Lung (tissue), 12 donors: ENCODE measurements around the gene APOBEC3F. TPM values are rescaled to one million over a fixed set of nuclear protein-coding genes. Genes with fewer than 3 reads are reported as not detected.
"Not testable (repeated sequence)": the region's sequence is repeated elsewhere in the genome, so short reads cannot be mapped to it uniquely, and the experiment has no call there.

Source experiments
- ATAC-seq: fragments of 200-7000 bp; cut with Tn5 transposase; one replicate; pipeline ENCODE4 v1.9.1; 2020; ENCODE audit warnings: moderate number of reproducible peaks; ENCODE audit not compliant: insufficient read depth, low FRiP score
- DNase-seq, 3 donors: peaks; one replicate each; pipeline ENCODE4 v3.0.0-alpha.2; 2013 to 2017
- H3K27ac ChIP-seq, 2 donors: one replicate each; pipeline ENCODE4 v1.5.1; 2013; ENCODE audit warnings: mild to moderate bottlenecking in 2 of 2, moderate library complexity in 2 of 2, control low read depth in 1 of 2, inconsistent platforms in 1 of 2, low read depth in 1 of 2, low read length in 1 of 2
- H3K27me3 ChIP-seq, 3 donors: one replicate each; pipeline ENCODE4 v1.5.1; 2013; ENCODE audit warnings: low read length in 2 of 3; ENCODE audit not compliant: control insufficient read depth in 3 of 3, insufficient read depth in 3 of 3
- H3K36me3 ChIP-seq, 4 donors: one replicate each; pipeline ENCODE4 v1.5.1; 2013; ENCODE audit warnings: low read length in 4 of 4, mild to moderate bottlenecking in 1 of 4, moderate library complexity in 1 of 4; ENCODE audit not compliant: control insufficient read depth in 4 of 4, insufficient read depth in 4 of 4
- H3K4me1 ChIP-seq, 5 donors: one replicate each; pipeline ENCODE4 v1.5.1; 2013; ENCODE audit warnings: low read length in 5 of 5, mild to moderate bottlenecking in 2 of 5, moderate library complexity in 1 of 5; ENCODE audit not compliant: control insufficient read depth in 5 of 5, insufficient read depth in 5 of 5
- H3K4me3 ChIP-seq: one replicate; pipeline ENCODE4 v1.5.1; 2013; ENCODE audit warnings: mild to moderate bottlenecking, control low read depth, moderate library complexity
- H3K9ac ChIP-seq, 2 donors: one replicate each; pipeline ENCODE4 v1.5.1; 2013; ENCODE audit warnings: low read length in 2 of 2, control low read depth in 1 of 2; ENCODE audit not compliant: insufficient read depth in 1 of 2
- H3K9me3 ChIP-seq, 4 donors: one replicate each; pipeline ENCODE4 v1.5.1; 2013; ENCODE audit warnings: low read length in 3 of 4, mild to moderate bottlenecking in 1 of 4, moderate library complexity in 1 of 4; ENCODE audit not compliant: control insufficient read depth in 4 of 4, insufficient read depth in 3 of 4
- WGBS, 2 donors: extraction: QIAGEN DNeasy Blood & Tissue Kit; methylation state at CpG; one replicate each; pipeline ENCODE4 v1.1.7; 2013; 5-methylcytosine and 5-hydroxymethylcytosine counted together
- polyA plus RNA-seq, 2 donors: library from polyadenylated mRNA; stranded (reverse); fragments of 200-250 nt; gene quantifications; one replicate each; pipeline ENCODE4 v1.2.1, GENCODE V29; 2013
- total RNA-seq, 2 donors: library from RNA; depleted of rRNA in 1 of 2; stranded (reverse); fragments of >200 nt in 1 of 2; gene quantifications; one replicate each; pipeline ENCODE4 v1.2.1, GENCODE V29; 2014 to 2021
- TF ChIP-seq, protein P1 (sequence below): IDR thresholded peaks from 2 replicates; pipeline ENCODE4 v1.5.1; 2012; ENCODE audit warnings: mild to moderate bottlenecking; ENCODE audit errors: control extremely low read depth, extremely low read depth
- donor health status: control.
- donor health status: control.
- donor health status: Bipolar disorder and iron deficiency.
- donor health status: healthy.
- donor health status: DM: yes; HTN: yes; CAD: no.

The APOBEC3F gene
- total and polyA plus RNA-seq, 4 donors = 3.6 to 12.1 (median 6.0) TPM

DNA sequence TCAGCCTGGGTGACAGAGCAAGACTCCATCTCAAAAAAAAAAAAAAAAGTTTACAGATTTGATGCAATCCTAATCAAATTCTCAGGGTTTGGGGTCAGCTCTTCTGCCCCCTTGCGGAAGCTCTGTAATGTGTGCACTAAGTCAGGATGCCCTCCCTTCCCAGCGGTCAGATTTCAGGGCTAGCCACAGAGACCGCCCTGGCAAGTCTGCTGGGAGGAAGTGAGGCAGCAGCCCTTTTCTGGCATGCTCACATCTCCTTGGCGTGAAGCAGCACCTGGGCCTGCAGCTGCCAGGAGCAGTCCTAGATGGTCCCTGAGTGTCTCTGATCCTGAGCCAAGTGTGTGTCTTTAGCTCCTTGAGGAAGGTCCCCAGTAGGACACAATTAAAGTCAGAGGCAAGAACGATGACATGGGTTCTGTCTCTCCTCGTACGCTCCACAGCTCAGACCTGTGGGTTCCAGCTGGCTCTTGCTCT, 37.5 kb upstream of the APOBEC3F start:
- Histone ChIP-seq H3K9ac (no peak overlapping the region), H3K4me3 (no peak overlapping the region), H3K36me3 (no peaks in the 10 kb centered on the region), H3K27me3 (no peaks in the 10 kb centered on the region), H3K9me3 (no peaks in the 10 kb centered on the region), H3K27ac (no peak overlapping the region), H3K4me1 (peaks cover 0 to 10% (median 0%) of the 10 kb centered on the region in 5 donors)
- 15 to 20% methylated on average over 7 of the region's 7 CpGs for WGBS, 2 donors
- TF ChIP-seq, protein P1, sequence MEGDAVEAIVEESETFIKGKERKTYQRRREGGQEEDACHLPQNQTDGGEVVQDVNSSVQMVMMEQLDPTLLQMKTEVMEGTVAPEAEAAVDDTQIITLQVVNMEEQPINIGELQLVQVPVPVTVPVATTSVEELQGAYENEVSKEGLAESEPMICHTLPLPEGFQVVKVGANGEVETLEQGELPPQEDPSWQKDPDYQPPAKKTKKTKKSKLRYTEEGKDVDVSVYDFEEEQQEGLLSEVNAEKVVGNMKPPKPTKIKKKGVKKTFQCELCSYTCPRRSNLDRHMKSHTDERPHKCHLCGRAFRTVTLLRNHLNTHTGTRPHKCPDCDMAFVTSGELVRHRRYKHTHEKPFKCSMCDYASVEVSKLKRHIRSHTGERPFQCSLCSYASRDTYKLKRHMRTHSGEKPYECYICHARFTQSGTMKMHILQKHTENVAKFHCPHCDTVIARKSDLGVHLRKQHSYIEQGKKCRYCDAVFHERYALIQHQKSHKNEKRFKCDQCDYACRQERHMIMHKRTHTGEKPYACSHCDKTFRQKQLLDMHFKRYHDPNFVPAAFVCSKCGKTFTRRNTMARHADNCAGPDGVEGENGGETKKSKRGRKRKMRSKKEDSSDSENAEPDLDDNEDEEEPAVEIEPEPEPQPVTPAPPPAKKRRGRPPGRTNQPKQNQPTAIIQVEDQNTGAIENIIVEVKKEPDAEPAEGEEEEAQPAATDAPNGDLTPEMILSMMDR = peak; percentile 64
- DNase-seq = peak; percentile 87 to 93 (median 91)
- ATAC-seq = peak; percentile 89

DNA sequence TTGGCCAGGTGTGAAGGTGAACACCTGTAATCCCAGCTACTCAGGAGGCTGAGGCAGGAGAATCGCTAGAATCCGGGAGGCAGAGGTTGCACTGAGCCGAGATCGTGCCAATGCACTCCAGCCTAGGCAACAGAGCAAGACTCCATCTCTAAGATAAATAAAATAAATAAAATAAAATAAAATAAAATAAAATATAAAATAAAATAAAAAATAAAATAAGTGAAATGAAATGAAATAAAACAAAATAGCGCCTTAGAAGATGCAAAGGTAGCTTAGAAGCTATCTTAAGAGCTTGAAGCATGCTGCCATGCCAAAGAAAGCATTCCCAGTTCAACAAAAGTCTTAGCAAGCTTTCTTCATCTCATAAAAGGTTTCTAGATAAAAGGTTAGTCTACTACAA, 33.5 kb upstream of the APOBEC3F start:
- no peaks in the 10 kb centered on the region for H3K27me3 ChIP-seq
- DNase-seq = no peak
- TF ChIP-seq, protein P1 = no peak
- H3K9me3 ChIP-seq = no peaks in the 10 kb centered on the region
- ATAC-seq = no peak
- H3K4me1 ChIP-seq = peaks cover 0 to 10% (median 0%) of the 10 kb centered on the region in 5 donors
- H3K27ac ChIP-seq = no peak overlapping the region
- H3K9ac ChIP-seq = no peak overlapping the region
- no peaks in the 10 kb centered on the region for H3K36me3 ChIP-seq
- no peak overlapping the region for H3K4me3 ChIP-seq
- WGBS, 2 donors = 97 to 98% methylated on average over 5 of the region's 5 CpGs

DNA sequence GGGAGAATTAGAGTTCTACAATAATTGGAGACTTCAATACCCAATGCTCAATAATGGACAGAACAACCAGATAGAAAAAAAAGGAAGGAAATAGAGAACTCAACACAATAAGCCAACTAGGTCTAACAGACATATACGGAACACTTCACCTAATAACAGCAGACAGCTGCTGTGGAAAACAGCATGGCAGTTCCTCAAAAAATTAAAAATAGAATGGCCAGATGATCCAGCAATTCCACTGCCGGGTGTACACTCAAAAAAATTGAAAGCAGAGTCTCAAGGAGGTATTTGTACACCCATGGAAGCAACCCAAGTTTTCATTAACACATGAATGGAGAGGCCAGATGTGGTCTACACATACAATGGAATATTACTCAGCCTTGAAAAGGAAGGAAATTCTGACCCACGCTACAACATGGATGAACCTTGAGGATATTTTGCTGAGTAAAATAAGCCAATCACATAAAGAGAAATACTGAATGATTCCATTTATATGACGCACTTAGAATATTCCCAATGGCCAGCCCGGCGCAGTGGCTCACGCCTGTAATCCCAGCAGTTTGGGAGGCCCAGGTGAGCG, 32.3 kb upstream of the APOBEC3F start:
- DNase-seq, H3K9me3 ChIP-seq, H3K36me3 ChIP-seq, H3K27ac ChIP-seq, ATAC-seq, H3K4me1 ChIP-seq, H3K9ac ChIP-seq, H3K4me3 ChIP-seq, H3K27me3 ChIP-seq: not testable (repeated sequence)
- 77 to 84% methylated on average over 8 of the region's 8 CpGs for WGBS, 2 donors

DNA sequence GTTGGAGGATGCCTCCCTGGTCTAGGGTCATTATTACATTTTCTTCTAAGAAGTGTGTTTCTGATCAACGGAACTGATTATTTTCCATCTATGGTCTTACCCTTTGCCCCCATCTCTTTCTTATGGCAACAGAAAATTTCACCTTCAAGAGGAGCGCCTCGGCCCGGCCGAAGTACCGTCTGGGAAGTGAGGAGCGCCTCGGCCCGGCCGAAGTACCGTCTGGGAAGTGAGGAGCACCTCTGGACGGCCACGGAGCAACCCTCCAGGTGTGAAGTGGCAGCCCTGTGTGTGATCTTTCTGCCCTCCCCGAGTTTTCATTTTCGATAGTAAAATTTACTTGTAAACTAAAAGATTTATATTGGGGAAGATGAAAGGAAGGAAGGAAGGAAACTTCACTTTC, 29.7 kb upstream of the APOBEC3F start:
- TF ChIP-seq, protein P1 = no peak
- no peak overlapping the region for H3K27ac ChIP-seq
- H3K27me3 ChIP-seq = no peaks in the 10 kb centered on the region
- H3K9ac ChIP-seq = no peak overlapping the region
- 72 to 81% methylated on average over 15 of the region's 15 CpGs for WGBS, 2 donors
- DNase-seq = no peak
- no peak for ATAC-seq
- H3K36me3 ChIP-seq = no peaks in the 10 kb centered on the region
- peaks cover 0 to 15% (median 0%) of the 10 kb centered on the region in 5 donors for H3K4me1 ChIP-seq
- no peaks in the 10 kb centered on the region for H3K9me3 ChIP-seq
- H3K4me3 ChIP-seq = no peak overlapping the region
